SK-N-SH (cell line): ENCODE measurements around the gene SAMD1.

Experiments
- CTCF ChIP-seq: fragments of 200-600 bp; sonication (generic); IDR thresholded peaks from 2 replicates; pipeline ENCODE4 v1.6.1; 2017; ENCODE audit warnings: antibody characterized with exemption, mild to moderate bottlenecking, moderate library complexity
- EP300 ChIP-seq, 2 experiments: IDR thresholded peaks; 2 replicates each; pipeline versions ENCODE4 v1.4.0 to v1.6.1; 2012; ENCODE audit warnings: borderline replicate concordance in 1 of 2, low read depth in 1 of 2, low read length in 1 of 2
- EZH2phosphoT487 ChIP-seq: fragments of 200-600 bp; sonication (generic); IDR thresholded peaks from 2 replicates; pipeline ENCODE4 v1.6.1; 2017; ENCODE audit warnings: low read depth, mixed run types, mild to moderate bottlenecking, antibody characterized with exemption, moderate library complexity, borderline replicate concordance
- GABPA ChIP-seq: IDR thresholded peaks from 2 replicates; pipeline ENCODE4 v1.4.0; 2012; ENCODE audit warnings: low read depth, mild to moderate bottlenecking
- JUND ChIP-seq: IDR thresholded peaks from 2 replicates; pipeline ENCODE4 v1.4.0; 2012
- MXI1 ChIP-seq: IDR thresholded peaks from 2 replicates; pipeline ENCODE4 v1.6.1; 2012; ENCODE audit warnings: mild to moderate bottlenecking, low read depth, low read length, improper control_type of control experiment
- POLR2AphosphoS5 ChIP-seq: IDR thresholded peaks from 2 replicates; pipeline ENCODE4 v1.6.1; 2012; ENCODE audit warnings: low read depth, low read length
- RCOR1 ChIP-seq: fragments of 150-350 bp; IDR thresholded peaks from 2 replicates; pipeline ENCODE4 v1.6.1; 2017; ENCODE audit warnings: antibody characterized with exemption, low read length
- USF2 ChIP-seq: fragments of 150-350 bp; IDR thresholded peaks from 2 replicates; pipeline ENCODE4 v1.6.1; 2017; ENCODE audit warnings: antibody characterized with exemption, low read length, low read depth, borderline replicate concordance
- TF ChIP-seq, protein P1 (sequence below): IDR thresholded peaks from 2 replicates; pipeline ENCODE4; 2012

DNA sequence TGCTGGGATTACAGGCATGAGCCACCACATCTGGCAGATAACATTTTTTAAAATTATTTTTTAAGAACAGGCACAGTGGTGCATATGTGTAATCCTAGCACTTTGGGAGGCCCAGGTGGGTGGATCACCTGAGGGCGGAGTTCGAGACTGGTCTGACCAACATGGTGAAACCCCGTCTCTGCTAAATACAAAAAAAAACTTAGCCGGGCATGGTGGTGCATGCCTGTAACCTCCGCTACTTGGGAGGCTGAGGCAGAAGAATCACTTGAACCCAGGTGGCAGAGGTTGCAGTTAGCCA lies 28.0 kb downstream of the SAMD1 start:
- TF ChIP-seq, protein P1, sequence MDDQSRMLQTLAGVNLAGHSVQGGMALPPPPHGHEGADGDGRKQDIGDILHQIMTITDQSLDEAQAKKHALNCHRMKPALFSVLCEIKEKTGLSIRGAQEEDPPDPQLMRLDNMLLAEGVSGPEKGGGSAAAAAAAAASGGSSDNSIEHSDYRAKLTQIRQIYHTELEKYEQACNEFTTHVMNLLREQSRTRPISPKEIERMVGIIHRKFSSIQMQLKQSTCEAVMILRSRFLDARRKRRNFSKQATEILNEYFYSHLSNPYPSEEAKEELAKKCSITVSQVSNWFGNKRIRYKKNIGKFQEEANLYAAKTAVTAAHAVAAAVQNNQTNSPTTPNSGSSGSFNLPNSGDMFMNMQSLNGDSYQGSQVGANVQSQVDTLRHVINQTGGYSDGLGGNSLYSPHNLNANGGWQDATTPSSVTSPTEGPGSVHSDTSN: no peak
- no peak for TF ChIP-seq CTCF
- TF ChIP-seq GABPA: no peak
- no peak for TF ChIP-seq EZH2phosphoT487
- no peak for TF ChIP-seq JUND
- TF ChIP-seq RCOR1: no peak
- TF ChIP-seq EP300 (IDR thresholded peaks at IDR 0.05; ENCODE audit: borderline replicate concordance in 1 of 2, low read depth in 1 of 2, low read length in 1 of 2): no peak
- TF ChIP-seq POLR2AphosphoS5: no peak
- no peak for TF ChIP-seq USF2
- TF ChIP-seq MXI1: no peak
